GM12801 (cell line): ENCODE data around the gene MFSD12.

Source experiments
- CTCF ChIP-seq: IDR thresholded peaks from one replicate; pipeline ENCODE4 v1.5.1; 2011; ENCODE audit warnings: control low read depth; ENCODE audit not compliant: insufficient read length; ENCODE audit errors: extremely low read depth

Gene MFSD12

GRCh38 chr19:3546119-3546518 lies 11.3 kb downstream of the MFSD12 start:
- TF ChIP-seq CTCF, result no peak

- no peak for TF ChIP-seq CTCF
Measured at GRCh38 chr19:3545669-3546034, 11.7 kb downstream of the MFSD12 start.

- TF ChIP-seq CTCF, result no peak
Measured at GRCh38 chr19:3544742-3545668, 12.4 kb downstream of the MFSD12 start.

GRCh38 chr19:3544058-3544376 lies 13.4 kb downstream of the MFSD12 start:
- no peak for TF ChIP-seq CTCF

GRCh38 chr19:3543150-3544057 lies 14.0 kb downstream of the MFSD12 start:
- no peak for TF ChIP-seq CTCF

GRCh38 chr19:3539756-3540118 lies 17.6 kb downstream of the MFSD12 start:
- TF ChIP-seq CTCF, result no peak

- TF ChIP-seq CTCF, result no peak
Measured at GRCh38 chr19:3538965-3539755, 18.2 kb downstream of the MFSD12 start, which contains the start of gene TEKTIP1. Gene TEKTIP1, plus strand, starts transcription at chr19:3539174. Its CDS starts 4 bp downstream, at chr19:3539178.
